K562 (cell line): ENCODE measurements around the gene ALKBH4.
"Not testable (repeated sequence)": the region's sequence is repeated elsewhere in the genome, so short reads cannot be mapped to it uniquely, and the experiment has no call there.

ENCODE experiments used
- TCF7L2 ChIP-seq: fragments of 150-350 bp; IDR thresholded peaks from 2 replicates; pipeline ENCODE4 v1.6.1; 2016; ENCODE audit warnings: low read depth, mild to moderate bottlenecking, low read length, moderate library complexity
- TEAD2 ChIP-seq: fragments of 450-650 bp; IDR thresholded peaks from 2 replicates; pipeline ENCODE4 v1.6.1; 2016; ENCODE audit warnings: missing genetic modification characterization, control low read depth, missing compliant biosample characterization
- ZNF253 ChIP-seq: fragments of 250-450 bp; sonication (Bioruptor Pico); conservative IDR thresholded peaks from 2 replicates; pipeline ENCODE4 v1.6.1; 2021; ENCODE audit warnings: mild to moderate bottlenecking

- TF ChIP-seq ZNF253 (CRISPR knock-in tag); TEAD2 (tag); TCF7L2: not testable (repeated sequence)
Measured at GRCh38 chr7:102497308-102497707, 32.6 kb upstream of the ALKBH4 start.
